ENCODE results near the gene ARIH2.
A peak's percentile ranks its signal among the peaks of the same experiment; 100 is the strongest.

ARIH2 gene

GRCh38 chr3:49020330-49021212 lies 101.9 kb downstream of the ARIH2 start:
- no peak for DNase-seq

GRCh38 chr3:49021213-49021812 lies 102.7 kb downstream of the ARIH2 start:
- peak; percentile 98 for DNase-seq

GRCh38 chr3:49021813-49022687 lies 103.4 kb downstream of the ARIH2 start, which contains the start of gene NDUFAF3:
Gene NDUFAF3, plus strand, starts transcription at chr3:49022121. Its CDS starts 24 bp downstream, at chr3:49022145.
- DNase-seq = peak; percentile 92

- no peak for DNase-seq
Measured at GRCh38 chr3:49022688-49023171, 104.1 kb downstream of the ARIH2 start.

GRCh38 chr3:49023775-49024174 lies 105.1 kb downstream of the ARIH2 start:
- DNase-seq = no peak

GRCh38 chr3:49024449-49024848 lies 105.8 kb downstream of the ARIH2 start:
- no peak for DNase-seq

- DNase-seq = no peak
Measured at GRCh38 chr3:49025005-49025792, 106.6 kb downstream of the ARIH2 start.

- DNase-seq = no peak
Measured at GRCh38 chr3:49025793-49026520, 107.3 kb downstream of the ARIH2 start.

GRCh38 chr3:49026536-49026935 lies 107.9 kb downstream of the ARIH2 start:
- no peak for DNase-seq

- no peak for DNase-seq
Measured at GRCh38 chr3:49027634-49028033, 109.0 kb downstream of the ARIH2 start.

- no peak for DNase-seq
Measured at GRCh38 chr3:49028298-49028672, 109.6 kb downstream of the ARIH2 start.

- peak; percentile 94 for DNase-seq
Measured at GRCh38 chr3:49028673-49029562, 110.3 kb downstream of the ARIH2 start, which contains the start of gene IMPDH2. Gene IMPDH2, minus strand, starts transcription at chr3:49029398. Its CDS starts 48 bp downstream, at chr3:49029350.

GRCh38 chr3:49029563-49029884 lies 110.9 kb downstream of the ARIH2 start:
- DNase-seq = no peak

GRCh38 chr3:49030321-49030720 lies 111.7 kb downstream of the ARIH2 start:
- DNase-seq = no peak

- DNase-seq = no peak
Measured at GRCh38 chr3:49032646-49033304, 114.1 kb downstream of the ARIH2 start.

GRCh38 chr3:49034650-49035049 lies 116.0 kb downstream of the ARIH2 start:
- DNase-seq = no peak

- DNase-seq = no peak
Measured at GRCh38 chr3:49035281-49035680, 116.6 kb downstream of the ARIH2 start.
